Midbrain (tissue), 1 donor: Measurements from ENCODE around the gene FFAR1.
"Not testable (repeated sequence)": the region's sequence is repeated elsewhere in the genome, so short reads cannot be mapped to it uniquely, and the experiment has no call there.

Experiments
- DNase-seq: peaks from one replicate; lab custom pipeline; 2025; lab: John Stamatoyannopoulos, UW

Gene FFAR1

DNA sequence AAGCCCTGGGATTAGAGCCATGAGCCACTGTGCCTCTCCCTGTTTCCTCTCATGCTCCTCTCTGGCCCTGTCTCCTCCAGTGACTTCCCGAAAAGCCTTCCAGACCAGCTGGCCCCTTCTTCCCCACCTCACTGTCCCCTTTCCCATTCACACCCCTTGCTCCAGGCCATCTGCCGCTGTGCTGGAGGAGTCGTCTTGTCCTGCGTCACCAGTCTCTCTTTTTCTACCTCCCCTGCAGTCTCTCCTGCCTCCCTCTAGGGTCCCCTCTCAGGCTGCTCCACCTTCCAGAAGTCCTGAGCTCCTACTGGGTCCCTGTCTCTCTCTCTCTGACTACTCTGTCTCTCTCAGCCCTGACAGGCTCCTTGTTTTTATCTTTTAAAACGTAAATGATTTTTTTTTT is 5.3 kb upstream of the FFAR1 start:
- DNase-seq, result no peak

GRCh38 chr19:35344511-35345031 is 3.1 kb upstream of the FFAR1 start:
- DNase-seq, result no peak

DNA sequence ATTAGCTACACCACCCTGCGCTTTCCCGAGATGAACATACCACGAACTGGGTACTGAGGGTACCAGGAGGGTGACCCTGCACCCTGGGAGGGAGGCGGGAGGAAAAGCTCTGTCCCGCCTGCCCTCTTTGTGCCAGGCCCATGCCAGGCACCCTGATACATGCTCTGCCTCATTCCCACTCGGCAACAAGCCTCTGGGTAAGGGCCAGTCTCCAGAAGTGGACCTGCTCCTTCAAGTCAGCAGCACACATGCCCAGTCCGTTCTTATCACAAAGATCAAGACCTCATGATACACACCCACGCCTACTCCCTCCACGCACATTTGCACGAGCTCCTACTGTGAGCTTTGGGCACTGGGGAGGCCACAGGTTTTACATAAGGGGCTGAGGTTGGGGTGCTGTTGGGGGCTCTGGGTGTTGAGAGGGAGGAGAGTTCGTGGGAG is 2.0 kb upstream of the FFAR1 start:
- no peak for DNase-seq

- DNase-seq, result no peak
Observed at GRCh38 chr19:35346193-35347052, 1.3 kb upstream of the FFAR1 start.

DNA sequence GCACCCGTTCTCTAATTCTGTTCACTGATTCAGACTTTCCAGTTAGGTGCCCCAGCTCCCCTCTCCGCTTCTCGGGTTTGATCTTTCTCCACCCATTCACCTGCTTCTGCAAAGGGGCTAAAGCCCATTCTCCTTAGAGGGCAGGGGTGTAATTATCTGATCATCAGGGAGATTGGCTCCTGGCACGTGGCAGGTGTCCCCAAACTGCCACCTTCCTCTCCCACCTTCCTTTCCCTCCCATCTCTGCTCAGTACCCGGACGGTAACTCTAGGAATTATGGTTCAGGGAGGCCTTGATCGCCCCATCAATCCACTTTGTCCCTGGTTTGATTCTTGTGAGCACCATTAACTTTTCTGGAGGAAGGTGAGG is 212 bp downstream of the FFAR1 start:
- DNase-seq, result no peak

GRCh38 chr19:35348911-35349611 is 1.4 kb downstream of the FFAR1 start:
- no peak for DNase-seq

DNA sequence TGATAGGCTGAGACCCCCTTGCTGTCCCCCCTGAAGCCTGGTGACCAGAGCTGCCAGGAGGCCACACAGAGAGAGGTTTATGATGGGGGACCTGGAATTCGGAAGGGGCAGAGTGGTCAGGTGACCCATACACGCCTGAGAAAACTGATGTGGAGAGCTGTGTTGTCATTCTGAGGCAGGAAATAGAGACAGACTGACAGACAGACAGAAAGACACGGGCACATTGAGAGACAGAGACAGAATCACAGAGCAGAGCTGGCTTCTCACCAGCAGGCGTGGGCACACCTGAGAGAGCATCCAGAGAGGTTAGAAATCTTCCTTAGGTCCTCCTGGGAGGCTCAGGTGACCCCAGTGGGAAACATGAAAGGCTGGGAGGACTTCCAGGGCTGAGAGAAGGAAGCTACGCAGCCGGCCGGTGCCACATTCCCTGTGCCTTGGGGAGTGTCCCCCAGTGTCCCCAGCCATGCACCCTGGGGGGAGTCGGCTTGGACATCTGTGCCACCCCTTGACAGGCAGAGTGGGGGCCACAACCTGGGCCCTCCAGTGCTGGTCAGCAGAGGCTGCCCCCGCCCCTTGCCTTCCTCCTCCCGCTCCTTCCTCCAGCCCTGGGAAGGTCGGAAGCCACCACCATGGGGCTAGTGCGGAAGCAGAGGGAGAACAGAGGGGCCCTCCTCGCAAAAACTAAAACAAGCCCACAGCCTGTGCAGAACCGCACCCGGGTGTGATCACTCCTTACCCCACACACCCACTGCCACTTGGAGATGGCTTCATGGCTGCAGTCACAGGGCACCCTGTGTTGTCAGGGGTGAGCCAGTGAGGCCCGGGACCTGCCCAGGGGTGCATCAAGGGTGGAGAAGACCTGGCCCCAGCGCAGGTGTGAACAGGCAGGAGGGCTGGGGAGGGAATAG is 2.2 kb downstream of the FFAR1 start:
- no peak for DNase-seq

- no peak for DNase-seq
Observed at GRCh38 chr19:35350591-35350990, 2.9 kb downstream of the FFAR1 start.

DNA sequence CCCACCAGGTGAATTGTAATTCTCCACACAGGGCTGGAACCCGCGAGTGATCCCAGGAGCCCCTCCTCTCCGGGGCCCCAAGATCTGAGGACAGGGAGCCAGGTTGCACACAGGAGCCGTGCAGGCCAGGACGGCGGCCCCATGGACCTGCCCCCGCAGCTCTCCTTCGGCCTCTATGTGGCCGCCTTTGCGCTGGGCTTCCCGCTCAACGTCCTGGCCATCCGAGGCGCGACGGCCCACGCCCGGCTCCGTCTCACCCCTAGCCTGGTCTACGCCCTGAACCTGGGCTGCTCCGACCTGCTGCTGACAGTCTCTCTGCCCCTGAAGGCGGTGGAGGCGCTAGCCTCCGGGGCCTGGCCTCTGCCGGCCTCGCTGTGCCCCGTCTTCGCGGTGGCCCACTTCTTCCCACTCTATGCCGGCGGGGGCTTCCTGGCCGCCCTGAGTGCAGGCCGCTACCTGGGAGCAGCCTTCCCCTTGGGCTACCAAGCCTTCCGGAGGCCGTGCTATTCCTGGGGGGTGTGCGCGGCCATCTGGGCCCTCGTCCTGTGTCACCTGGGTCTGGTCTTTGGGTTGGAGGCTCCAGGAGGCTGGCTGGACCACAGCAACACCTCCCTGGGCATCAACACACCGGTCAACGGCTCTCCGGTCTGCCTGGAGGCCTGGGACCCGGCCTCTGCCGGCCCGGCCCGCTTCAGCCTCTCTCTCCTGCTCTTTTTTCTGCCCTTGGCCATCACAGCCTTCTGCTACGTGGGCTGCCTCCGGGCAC is 3.9 kb downstream of the FFAR1 start:
- no peak for DNase-seq

DNA sequence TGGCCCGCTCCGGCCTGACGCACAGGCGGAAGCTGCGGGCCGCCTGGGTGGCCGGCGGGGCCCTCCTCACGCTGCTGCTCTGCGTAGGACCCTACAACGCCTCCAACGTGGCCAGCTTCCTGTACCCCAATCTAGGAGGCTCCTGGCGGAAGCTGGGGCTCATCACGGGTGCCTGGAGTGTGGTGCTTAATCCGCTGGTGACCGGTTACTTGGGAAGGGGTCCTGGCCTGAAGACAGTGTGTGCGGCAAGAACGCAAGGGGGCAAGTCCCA is 4.4 kb downstream of the FFAR1 start:
- DNase-seq, result no peak

- peak; percentile 78 for DNase-seq
Observed at GRCh38 chr19:35352448-35353304, 5.0 kb downstream of the FFAR1 start.

DNA sequence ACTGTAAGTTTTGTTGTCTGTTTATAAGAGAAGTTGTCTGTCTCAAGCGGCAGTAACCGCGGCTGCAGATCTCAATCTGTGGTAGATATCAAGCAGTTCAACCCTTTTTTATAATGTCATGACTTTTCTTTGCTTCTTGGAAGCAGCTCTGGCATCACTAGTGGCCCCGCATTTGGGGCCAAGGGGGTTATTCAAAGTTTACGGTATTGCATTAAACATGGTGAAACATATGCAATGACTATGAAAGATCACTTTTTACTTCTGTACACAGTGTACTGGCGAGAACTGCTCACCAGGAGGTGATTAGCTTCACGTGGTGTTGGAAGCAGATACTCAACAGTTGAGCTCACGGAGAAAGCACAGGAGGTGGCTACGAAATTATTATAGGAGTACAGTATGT is 5.9 kb downstream of the FFAR1 start:
- DNase-seq, result no peak

DNA sequence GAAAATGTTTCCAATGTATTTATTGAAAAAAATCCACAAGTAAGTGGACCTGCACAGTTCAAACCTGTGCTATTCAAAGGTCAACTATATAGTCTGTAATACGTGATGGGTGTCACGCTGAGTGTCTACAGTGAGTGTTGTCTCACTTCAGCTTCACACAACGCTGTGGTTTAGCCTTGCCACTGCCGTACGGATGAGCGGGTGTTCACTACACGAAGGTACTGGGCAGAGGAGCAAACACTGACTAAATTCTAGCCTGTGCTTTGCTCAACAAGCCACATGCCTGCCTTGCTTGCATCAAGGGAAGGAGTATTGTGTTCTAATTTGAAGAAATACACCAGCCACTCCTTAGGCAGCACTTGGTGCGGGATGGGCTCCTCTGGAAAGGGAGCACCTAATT is 7.2 kb downstream of the FFAR1 start:
- no peak for DNase-seq

GRCh38 chr19:35355791-35356460 is 8.2 kb downstream of the FFAR1 start:
- no peak for DNase-seq

DNA sequence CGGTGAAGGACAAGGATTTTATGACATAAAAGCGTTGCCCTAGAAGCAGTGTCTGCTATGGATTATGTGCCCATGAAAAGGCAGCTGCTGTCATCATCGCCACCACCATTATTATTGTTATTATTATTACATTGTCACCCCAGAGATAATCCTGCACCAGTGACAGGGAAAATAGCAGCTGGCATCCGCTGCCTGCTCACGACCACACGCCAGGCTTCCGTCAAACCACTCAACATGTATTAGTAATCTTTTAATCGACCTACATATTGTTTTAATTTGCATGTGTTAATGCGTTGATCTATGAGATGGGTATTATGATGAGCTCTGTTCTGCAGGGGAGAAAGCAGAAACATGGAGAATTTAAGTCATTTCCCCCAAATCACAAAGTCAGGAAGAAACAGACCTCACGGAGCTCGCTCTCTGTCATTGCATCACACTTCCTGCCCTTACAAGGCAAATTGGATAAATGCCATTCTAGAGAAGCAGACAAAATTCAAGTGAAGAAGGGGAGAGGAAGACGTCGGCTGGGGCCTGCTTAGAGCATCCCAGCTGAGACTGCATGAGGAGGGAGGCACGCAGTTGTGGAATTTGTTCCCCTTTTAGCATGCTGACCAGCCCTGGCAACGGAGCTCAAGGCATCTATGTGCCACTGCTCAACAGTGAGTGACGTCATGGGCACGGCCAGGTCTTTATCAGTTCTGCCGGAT is 10.3 kb downstream of the FFAR1 start, which contains the start of gene FFAR3:
Gene FFAR3, plus strand, starts transcription at position 594 of the 707 bp plus-strand sequence. CDS start 431 bp downstream, outside the sequence.
- peak; percentile 42 for DNase-seq

GRCh38 chr19:35358834-35359233 is 11.1 kb downstream of the FFAR1 start:
- not testable (repeated sequence) for DNase-seq

DNA sequence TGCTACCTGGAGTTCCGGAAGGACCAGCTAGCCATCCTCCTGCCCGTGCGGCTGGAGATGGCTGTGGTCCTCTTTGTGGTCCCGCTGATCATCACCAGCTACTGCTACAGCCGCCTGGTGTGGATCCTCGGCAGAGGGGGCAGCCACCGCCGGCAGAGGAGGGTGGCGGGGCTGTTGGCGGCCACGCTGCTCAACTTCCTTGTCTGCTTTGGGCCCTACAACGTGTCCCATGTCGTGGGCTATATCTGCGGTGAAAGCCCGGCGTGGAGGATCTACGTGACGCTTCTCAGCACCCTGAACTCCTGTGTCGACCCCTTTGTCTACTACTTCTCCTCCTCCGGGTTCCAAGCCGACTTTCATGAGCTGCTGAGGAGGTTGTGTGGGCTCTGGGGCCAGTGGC is 11.7 kb downstream of the FFAR1 start:
- DNase-seq, result not testable (repeated sequence)

GRCh38 chr19:35360081-35360480 is 12.4 kb downstream of the FFAR1 start:
- not testable (repeated sequence) for DNase-seq

DNA sequence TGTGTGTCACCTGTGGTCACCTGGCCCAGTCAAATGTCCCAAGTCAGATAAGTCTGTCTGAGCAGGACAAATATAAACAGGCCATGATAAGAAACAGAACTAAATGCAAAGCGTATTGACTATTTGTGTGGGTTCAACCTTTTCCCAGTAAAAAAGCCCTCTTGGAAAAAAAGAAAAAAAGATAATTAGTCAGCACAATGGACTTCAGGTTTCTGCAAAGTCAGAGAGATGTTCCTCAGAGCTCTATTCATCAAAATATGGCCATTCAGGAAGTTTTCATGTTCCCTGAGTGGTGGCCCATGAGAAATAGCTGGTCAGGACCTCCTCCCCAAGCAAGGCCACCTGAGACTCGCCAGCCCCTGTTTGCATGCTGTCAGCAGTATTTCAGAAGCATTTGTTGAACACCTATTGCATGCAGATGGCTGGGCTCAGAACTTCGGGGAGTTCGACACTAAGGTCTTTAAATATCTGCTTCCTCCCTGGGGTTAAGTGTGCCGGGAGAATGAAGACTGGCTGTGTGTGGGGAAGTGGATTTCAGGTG is 13.2 kb downstream of the FFAR1 start:
- no peak for DNase-seq
